NCI-H2029 (cell line): ENCODE measurements around the gene MYDGF.

Experiments
- DNase-seq: peaks from one replicate; lab custom pipeline; 2025; lab: John Stamatoyannopoulos, UW

The MYDGF gene

DNA sequence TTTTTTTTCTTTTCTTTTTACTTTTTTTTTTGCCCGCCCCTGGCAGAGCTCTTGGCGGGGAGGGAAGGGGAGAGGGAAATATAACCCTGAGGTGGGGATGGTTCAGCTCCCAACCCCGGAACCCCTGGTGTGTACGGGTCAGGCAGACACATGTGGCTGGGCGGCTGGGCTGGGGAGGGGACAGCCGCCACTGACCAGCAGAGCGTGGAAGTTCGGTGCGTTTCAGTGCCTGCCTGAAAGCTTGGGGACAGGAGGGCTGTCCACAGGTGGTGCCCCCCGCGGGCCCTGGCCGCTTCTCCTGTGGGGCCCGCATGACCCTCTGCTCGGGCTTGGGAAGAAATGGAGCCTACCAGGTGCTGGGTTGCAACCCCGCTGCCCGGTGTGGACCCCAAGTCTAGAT lies 5.2 kb upstream of the MYDGF start:
- no peak for DNase-seq

DNA sequence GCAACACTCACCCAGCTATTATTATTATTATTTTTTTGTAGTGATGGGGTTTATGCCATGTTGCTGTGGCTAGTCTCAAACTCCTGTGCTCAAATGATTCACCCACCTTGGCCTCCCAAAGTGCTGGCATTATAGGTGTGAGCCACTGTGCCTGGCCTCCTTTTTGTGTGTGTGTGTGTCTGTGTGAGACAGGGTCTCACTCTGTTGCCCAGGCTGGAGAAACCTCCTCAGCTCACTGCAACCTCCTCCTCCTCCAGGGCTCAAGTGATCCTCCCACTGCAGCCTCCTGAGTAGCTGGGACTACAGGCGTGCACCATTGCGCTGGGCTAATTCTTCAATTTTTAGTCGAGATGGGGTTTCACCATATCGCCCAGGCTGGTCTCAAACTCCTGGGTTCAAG lies 3.6 kb upstream of the MYDGF start:
- no peak for DNase-seq

DNA sequence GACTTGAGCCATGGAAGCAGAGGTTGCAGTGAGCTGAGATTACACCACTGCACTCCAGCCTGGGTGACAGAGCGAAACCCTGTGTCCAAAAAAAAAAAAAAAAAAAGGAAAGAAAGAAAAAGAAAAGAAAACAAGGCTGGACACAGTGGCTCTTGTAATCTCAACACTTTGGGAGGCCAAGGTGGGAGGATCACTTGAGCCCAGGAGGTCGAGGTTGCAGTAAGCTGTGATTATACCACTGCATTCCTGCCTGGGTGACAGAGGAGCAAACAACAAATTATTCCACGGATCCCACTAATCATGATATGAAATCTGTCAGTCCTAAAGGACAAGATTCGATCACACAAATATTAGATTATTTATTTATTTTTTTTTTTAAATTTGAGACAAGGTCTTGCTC lies 3.1 kb upstream of the MYDGF start:
- DNase-seq, result no peak

DNA sequence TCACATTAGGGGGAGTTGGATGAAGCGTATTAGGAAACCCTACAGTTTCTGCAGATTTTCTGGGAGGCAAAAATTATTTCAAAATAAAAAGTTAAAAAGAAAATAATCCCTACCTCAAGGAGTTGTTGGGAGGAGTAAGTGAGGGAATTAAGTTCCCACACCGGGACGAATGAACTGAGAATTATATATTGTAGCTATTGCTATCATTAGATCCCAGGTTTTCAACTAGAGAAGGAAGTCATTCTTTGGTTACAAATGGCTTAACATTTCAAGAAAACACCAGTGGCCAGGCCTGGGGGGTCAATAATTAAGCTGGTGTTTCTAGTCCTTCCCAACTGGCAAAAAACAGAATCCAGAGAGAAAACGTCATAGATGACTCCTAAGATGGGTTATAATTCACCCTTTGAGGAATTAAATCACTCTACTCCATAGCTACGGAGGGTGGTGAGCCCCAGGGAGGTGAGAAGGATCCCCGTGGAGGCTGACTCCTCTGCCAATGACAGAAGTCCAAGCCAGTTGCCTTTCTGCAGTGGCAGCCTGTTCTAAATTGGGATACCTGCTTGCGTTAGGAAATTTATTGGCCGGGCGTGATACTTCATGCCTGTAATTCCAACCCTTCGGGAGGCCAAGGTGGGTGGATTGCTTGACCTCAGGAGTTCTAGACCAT lies 1.2 kb upstream of the MYDGF start:
- no peak for DNase-seq

DNA sequence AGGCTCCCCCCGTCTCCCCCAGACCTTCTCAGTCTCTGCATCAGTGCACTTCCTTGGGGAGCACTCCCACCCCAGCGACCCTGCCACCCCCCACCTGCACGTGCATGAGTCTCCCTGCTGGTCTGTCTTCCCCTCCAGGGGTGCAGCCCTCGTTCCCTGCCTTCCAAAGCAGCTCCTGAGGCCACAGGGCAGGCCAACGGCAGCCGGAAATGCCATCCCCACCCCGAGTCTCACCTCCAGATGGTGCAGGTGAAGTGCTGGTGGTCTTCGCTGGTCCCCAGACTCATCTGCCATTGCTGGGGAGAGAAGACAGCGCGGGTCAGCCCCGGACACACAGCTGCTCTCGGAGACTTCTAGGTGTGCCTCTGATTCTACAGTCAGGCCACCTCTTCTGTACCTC lies 5.5 kb downstream of the MYDGF start:
- DNase-seq, result no peak

DNA sequence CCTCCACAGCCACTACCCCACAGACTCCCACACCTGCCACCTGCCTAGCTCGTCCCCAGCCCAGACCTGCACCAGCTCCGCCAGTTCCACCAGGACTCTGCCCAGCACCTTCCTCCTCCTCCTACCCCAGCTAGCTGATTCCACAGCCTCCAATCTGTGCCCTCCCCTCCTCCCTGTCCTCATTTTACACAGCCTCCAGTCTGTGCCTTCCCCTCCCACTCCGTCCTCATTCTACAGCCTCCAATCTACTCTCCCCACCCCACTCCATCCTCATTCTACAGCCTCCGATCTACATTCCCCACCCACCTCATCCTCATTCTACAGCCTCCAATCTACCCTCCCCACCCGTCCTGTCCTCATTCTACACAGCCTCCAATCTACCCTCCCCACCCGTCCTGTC lies 7.3 kb downstream of the MYDGF start:
- no peak for DNase-seq

DNA sequence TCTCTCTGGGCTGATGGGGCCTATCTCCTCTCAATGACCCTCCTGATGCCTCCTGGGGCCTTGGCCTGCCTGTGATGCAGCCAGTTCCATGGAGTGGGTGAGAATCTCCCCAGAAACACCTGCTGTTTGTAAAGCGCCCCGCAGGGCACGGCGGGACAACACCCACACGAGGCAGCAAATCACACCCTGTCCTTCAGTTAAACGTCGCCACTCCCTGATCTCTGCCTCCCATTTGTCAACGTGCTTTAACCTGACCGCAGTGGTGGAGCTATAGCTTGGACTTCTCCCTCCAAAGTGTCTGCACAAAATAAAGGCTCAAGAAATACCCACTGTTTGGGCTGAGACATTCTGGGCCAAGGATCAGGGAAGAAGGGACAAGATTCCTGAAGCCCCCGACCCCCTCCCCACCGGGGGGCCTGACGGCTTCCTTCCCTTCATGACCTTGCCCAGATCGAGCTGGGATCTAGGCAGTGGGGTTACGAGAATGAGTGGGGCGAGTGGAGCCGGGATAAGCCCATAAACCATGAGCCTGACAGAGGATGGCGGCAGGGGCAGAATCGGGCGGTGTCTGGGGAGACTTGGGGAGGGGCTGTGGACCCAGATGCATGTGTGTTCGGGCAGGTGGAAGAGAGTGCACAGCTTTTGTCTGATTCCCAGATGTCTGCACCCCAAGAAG lies 8.0 kb downstream of the MYDGF start:
- no peak for DNase-seq

DNA sequence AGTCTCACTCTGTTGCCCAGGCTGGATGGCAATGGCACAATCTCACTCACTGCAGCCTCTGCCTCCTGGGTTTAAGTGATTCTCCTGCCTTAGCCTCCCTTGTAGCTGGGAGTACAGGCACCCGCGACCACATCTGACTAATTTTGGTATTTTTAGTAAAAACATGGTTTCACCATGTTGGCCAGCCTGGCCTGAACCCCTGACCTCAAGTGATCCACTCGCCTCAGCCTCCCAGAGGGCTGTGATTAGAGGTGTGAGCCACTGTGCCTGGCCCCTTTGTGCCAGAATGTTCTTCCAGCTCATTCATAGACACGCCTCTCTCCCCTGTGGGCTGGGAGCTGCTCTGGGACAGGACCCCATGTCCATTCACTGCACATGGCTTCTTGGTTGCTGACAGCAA lies 9.1 kb downstream of the MYDGF start:
- DNase-seq, result no peak

DNA sequence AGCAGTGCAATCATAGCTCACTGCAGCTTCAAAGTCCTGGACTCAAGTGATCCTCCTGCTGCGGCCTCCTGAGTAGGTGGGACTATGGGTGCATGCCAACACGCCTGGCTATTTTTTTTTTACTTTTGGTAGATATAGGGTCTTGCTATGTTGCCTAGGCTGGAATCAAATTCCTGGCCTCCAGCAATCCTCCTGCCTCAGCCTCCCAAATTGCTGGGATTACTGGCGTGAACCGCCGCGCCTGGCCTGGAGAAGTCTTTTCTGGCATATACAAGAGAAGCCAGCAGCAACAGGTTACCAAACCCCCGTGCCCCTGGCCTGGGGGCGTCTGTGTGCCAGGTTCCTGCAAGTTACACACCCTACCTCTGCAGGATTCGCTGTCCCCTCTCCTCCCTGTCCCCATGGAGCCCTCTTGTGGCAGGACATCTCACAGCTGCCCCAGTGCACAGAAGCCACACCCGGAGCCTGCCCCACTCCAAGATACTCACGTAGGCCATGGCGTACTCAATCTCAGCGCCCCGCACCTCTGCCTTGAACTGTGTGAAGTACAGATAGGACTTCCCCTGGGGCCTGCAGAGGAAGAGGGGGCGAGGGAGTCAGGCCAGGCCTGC lies 9.9 kb downstream of the MYDGF start:
- DNase-seq, result no peak

DNA sequence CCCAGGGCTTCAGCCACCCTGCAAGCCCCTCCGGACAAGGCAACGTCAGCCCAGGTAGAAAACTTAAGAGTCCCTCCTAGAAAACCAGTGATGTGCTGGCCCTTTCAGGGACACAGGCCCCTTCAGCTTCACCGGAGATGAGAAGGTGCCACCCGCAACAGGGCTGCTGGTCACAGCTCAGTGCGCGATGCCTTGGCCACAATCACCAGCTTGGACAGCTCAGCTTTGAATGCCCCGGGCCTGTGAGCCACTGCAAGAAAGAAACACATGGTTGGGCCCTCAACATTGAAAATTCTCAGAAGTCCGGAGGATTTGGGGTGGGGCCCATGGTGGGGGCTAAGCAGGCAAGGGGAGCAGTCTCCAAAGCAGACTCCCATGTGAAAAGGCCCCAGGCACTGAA lies 12.3 kb downstream of the MYDGF start:
- DNase-seq, result no peak

DNA sequence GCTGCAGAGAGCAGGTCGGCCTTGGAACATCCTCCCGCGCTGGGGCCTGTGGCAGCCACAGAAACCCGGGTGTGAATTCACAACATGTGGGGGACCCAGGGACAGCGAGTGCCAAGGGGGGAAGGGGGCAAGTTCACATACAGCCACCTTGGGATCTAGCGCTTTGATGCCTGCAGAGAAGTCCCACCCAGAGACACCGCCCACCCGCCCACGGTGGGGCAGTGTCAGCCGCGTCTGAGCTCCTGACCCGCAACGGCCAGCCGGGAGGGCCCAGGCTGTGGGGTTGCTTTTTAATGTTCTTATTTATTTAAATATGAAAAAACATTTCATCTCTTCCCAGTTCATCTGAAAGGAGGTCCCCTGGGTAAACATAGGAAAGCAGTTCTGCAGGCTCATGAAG lies 12.9 kb downstream of the MYDGF start:
- no peak for DNase-seq

DNA sequence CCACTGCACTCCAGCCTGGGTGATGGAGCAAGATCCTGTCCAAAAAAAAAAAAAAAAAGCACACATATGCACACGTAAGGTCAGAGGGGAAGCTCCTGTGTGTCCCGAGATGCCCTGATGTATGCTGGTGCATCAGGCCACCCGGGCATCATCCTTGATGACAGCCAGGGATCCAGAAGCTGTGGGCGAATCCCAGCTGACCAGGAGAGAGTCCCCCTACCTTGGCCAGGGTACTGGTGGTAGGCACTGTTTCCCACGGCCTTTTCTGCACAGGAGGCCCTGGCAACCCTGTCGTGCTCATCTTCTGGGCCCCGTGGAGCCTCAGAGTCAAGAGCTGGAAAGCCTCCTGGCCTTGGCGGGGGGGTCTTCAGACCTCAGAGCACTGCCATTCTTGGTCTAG lies 14.0 kb downstream of the MYDGF start:
- no peak for DNase-seq

DNA sequence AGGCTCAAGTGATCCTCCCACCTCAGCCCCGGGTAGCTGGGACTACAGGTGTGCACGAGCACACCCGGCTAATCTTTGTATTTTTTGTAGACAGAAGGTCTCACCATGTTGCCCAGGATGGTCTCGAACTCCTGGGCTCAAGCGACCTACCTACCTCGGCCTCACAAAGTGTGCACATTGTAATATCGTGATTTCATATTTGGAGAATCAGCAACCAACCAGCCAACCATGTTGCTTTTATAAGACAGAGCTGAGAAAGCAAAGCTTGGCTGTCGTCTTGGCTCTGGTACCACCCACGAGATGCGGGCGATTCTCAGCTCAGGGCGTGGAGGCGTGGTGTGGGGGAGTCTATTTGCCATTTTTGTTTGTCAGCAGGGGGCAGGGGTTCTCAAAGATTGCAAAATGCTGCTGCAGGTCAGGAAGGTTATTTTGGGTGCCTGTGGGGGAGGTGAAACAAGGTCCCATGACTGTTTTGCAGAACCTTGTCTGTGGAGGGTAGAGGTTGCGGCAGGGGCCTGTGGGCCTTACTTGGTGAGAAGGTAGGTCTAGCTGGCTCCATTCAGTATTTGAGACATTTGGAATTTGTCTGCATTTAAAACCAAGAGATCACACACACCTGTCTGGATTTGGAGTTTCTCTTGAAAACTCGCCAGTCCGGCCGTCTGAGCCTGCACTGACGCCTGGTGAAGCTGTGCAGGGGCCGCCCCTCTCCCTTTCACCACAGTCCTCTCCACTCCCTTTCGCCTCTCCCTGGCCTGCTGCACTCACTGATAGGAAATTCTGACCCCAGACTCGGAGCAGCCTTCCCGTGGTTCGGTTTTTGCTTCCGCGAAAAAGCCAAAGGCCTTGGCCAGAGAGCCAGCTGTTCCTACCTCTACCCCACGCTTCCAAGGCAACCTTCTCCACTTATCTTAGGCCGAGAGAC lies 15.4 kb downstream of the MYDGF start:
- no peak for DNase-seq

DNA sequence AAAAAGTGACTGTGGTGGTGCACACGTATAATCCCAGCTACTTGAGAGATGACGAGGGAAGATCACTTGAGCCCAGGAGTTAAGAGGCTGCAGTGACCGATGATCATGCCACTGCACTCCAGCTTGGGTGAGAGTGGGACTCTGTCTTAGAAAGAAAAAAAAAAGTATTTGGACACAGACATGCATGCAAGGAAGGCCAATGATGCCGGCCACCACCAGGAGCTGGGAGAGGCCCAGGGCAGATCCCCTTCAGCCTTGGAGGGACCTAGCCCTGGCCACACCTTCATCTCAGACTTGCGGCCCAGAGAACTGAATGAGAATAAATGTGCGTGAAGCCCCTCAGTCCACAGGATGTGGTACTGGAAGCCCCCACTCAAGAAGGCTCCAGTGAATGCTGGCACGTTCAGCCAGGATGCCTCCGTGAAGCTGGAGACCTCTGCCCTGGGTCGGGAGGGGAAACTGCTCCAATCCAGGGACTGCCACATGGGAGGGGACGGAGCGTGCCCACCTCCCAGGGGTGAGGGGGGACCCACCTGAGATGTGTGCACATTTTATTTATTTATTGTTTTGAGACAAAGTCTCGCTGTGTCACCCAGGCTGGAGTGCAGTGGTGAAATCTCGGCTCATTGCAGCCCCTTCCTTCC lies 16.2 kb downstream of the MYDGF start:
- no peak for DNase-seq

DNA sequence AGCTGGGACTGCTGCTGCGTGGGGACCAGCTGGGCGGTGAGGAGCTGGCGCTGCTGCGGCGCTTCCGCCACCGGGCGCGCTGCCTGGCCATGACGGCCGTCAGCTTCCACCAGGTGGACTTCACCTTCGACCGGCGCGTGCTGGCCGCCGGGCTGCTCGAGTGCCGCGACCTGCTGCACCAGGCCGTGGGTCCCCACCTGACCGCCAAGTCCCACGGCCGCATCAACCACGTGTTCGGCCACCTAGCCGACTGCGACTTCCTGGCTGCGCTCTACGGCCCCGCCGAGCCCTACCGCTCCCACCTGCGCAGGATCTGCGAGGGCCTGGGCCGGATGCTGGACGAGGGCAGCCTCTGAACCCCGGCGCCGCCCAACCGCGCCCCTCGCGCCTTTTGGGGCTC lies 18.1 kb downstream of the MYDGF start:
- DNase-seq, result no peak

DNA sequence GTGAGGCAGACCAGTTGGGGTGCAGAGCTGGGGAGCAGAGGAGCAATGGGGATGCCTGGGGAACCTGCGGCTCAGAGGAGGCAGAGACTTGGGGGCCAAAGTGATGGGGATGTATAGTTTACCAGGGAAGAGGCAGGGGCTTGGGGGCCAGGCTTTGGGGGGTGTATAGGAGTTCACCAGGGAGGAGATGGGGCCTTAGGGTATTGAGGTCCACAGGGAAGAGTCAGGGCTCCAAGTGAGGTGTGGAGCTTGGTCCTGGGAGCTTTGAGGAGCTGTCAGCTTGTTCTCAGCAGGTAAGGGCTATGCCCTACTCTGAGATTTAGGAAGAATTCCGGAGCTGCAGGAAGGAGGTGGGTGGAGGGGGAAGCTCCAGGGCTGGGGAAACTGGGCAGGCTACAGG lies 20.0 kb downstream of the MYDGF start:
- no peak for DNase-seq

DNA sequence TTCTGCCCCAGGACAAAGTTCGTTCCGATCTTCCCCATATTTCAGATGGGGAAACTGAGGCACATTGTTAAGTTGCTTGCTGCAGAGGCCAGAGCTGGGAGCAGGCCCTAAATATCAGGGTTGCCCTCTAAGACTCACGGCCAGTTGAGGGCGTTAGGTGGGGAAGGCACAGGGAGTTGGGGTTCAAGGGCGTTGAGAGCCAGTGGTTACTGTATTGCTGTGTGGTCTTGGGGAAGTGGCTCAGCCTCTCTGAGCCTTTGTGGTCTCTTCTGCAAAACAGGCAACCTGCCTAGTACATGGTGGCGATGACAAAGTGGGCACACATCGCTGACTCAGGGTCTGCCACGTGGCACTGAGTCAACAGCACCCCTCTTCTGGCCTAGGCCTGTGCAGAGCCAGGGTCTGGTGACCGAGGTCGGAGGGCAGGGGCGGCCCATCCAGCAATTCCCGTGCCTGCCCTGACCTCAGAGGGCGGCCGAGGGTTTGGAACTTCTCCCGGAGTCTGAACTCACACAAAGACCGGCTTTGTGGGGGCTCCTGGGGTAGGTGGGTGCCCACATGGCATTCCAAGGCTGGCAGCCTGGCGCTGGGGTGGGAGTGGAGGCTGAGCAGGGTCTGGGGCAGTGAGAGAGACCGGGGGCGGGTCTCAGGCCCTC lies 20.6 kb downstream of the MYDGF start:
- DNase-seq, result no peak

DNA sequence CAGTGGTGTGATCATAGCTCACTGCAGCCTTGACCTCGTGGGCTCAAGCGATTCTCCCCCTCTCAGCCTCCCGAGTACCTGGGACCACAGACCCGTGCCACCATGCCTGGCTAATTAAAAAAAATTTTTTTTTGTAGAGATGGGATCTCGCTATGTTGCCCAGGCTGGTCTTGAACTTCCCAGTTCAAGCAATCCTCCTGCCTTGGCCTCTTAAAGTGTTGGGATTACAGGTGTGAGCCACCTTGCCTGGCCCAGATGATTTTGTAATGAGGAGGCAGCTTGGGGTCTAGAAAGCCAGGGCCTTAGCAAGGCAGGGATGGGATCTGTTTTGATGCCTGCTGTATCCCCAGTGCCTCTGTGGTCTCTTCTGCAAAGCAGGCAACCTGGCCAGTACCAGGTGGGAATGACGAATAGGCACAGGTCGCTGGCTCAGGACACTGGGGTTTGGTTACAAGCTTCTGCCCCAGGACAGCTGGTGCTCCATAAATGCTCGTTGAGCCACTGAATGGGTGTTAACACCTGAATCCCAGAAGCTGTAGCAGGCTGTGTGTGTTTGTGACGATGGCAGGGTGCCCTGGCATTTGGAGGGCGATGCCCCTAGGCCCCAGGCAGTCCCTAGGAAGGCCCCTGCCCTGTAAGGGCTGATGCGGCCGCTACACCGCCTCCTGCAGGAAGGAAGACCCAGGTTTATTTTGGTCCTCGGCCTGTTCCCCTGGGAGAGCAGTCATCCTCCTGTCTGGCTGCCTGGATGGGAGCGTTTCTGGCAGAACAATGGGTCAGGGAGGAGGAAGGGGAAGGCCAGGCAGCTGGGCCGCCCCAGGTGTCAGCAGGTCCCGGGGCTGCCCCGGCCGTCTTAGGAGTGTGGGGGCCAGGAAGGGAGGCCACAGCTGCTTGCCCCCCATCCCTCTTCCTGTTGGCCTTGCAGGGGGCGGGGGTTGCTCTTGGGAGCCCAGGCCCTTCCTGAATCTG lies 22.2 kb downstream of the MYDGF start:
- no peak for DNase-seq

DNA sequence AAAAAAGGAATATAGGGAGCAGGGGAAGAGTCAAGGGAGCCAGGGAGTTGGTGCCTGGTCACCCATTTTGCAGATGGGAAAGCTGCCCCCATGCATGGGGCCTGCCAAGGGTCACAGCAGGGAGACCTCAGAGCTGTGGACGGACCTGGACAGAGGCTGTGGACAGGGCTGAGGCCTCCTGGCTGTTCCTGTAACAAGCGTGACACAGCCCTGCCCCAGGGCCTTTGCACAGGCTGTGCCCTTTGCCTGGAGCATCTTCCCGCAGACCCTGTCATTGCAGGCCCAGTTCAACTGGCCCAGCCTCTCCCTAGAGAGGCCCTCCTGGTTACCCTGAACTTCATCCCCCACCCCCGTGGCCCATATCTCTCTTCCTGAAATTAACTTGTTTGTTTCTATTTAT lies 24.4 kb downstream of the MYDGF start:
- no peak for DNase-seq

DNA sequence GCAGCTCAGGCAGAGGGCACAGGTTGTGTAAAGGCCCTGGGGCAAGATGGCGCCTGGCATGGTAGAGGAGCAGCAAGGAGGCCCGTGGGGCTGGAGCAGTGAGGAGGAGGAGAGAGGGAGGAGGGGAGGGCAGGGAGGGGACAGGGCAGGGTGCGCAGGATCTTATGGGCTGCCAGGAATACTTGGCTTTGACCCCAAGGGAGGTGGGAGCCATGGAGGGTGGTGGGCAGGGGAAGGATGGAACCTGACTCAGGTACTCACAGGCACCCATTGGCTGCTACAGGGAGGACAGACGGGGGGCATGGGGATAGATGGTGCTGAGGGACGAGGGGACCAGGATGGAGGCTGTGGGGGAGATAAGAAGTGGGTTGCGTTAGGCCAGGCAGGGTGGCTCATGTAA lies 27.5 kb downstream of the MYDGF start:
- no peak for DNase-seq
